Activated CD4-positive, CD25-positive, alpha-beta regulatory T cell treated with anti-CD3 and anti-CD28 coated beads, Interleukin-2, amount 50 U/mL, for 16 hours (primary cell): ENCODE measurements around the gene SLC1A3.

Experiments used
- DNase-seq: peaks from one replicate; pipeline ENCODE4 v3.0.0-alpha.2; 2020; ENCODE audit warnings: low read depth, low spot score

SLC1A3 gene

GRCh38 chr5:36655161-36655560 is 48.8 kb downstream of the SLC1A3 start:
- DNase-seq: no peak

- DNase-seq: no peak
These were observed 50.1 kb downstream of the SLC1A3 start for GRCh38 chr5:36656556-36656955.

GRCh38 chr5:36657563-36657995 is 51.2 kb downstream of the SLC1A3 start:
- DNase-seq: no peak

GRCh38 chr5:36658038-36658756 is 51.8 kb downstream of the SLC1A3 start:
- no peak for DNase-seq

GRCh38 chr5:36659411-36659810 is 53.0 kb downstream of the SLC1A3 start:
- no peak for DNase-seq

GRCh38 chr5:36660397-36661049 is 54.1 kb downstream of the SLC1A3 start:
- DNase-seq: no peak

GRCh38 chr5:36661456-36662220 is 55.2 kb downstream of the SLC1A3 start:
- DNase-seq: no peak

- DNase-seq: no peak
These were observed 56.0 kb downstream of the SLC1A3 start for GRCh38 chr5:36662291-36662851.

- DNase-seq: no peak
These were observed 58.4 kb downstream of the SLC1A3 start for GRCh38 chr5:36664766-36665165.

GRCh38 chr5:36665628-36666027 is 59.2 kb downstream of the SLC1A3 start:
- DNase-seq: no peak

GRCh38 chr5:36666274-36666673 is 59.9 kb downstream of the SLC1A3 start:
- no peak for DNase-seq

GRCh38 chr5:36666986-36667385 is 60.6 kb downstream of the SLC1A3 start:
- no peak for DNase-seq

- DNase-seq: no peak
These were observed 61.4 kb downstream of the SLC1A3 start for GRCh38 chr5:36667824-36668223.

GRCh38 chr5:36669015-36669651 is 62.7 kb downstream of the SLC1A3 start:
- no peak for DNase-seq

GRCh38 chr5:36670548-36670947 is 64.1 kb downstream of the SLC1A3 start:
- no peak for DNase-seq

- no peak for DNase-seq
These were observed 68.9 kb downstream of the SLC1A3 start for GRCh38 chr5:36675282-36675681.

GRCh38 chr5:36679221-36679989 is 73.0 kb downstream of the SLC1A3 start:
- DNase-seq: no peak

GRCh38 chr5:36680066-36680465 is 73.7 kb downstream of the SLC1A3 start:
- no peak for DNase-seq

GRCh38 chr5:36681711-36682110 is 75.3 kb downstream of the SLC1A3 start:
- no peak for DNase-seq

GRCh38 chr5:36682499-36682898 is 76.1 kb downstream of the SLC1A3 start:
- DNase-seq: no peak

- DNase-seq: no peak
These were observed 77.5 kb downstream of the SLC1A3 start for GRCh38 chr5:36683821-36684434.
